Right lobe of liver (tissue), 4 donors: Measurements from ENCODE around the gene KCNT1.

ENCODE experiments used
- CTCF ChIP-seq, 4 donors: fragments of 200-600 bp in 3 of 4; fragments of 450-650 bp in 1 of 4; IDR thresholded peaks; one replicate each; pipeline versions ENCODE4 v1.5.1 to v1.8.0; 2016 to 2022; ENCODE audit warnings: antibody characterized with exemption in 4 of 4, mild to moderate bottlenecking in 2 of 4
- POLR2A ChIP-seq: fragments of 450-650 bp; IDR thresholded peaks from one replicate; pipeline ENCODE4 v1.6.1; 2017; ENCODE audit warnings: antibody characterized with exemption, mild to moderate bottlenecking
- donor health status: DM: no; HTN: no; CAD: no.
- donor health status: DM: no; HTN: no; CAD: no.
- donor health status: DM: no; HTN: yes; CAD: no.

GRCh38 chr9:135793221-135794056 lies 91.5 kb downstream of the KCNT1 start:
- TF ChIP-seq CTCF (IDR thresholded peaks at IDR 0.05) (no peak), POLR2A (no peak)
